ENCODE data around the gene KLF6. TPM values are rescaled to one million over a fixed set of nuclear protein-coding genes. Genes with fewer than 3 reads are reported as not detected.

Gene KLF6
- total RNA-seq, 1 experiment from 2014 or later: 282 TPM

GRCh38 chr10:3829156-3830050, 44.4 kb upstream of the KLF6 start:
- Mint-ChIP-seq H3K36me3 (ENCODE audit: insufficient read depth, unreplicated experiment) (no peaks in the 10 kb centered on the region), H3K27ac (ENCODE audit: low read depth, unreplicated experiment) (peak overlapping the region; percentile 69), H3K4me1 (ENCODE audit: insufficient read depth, unreplicated experiment) (peaks cover 25% of the 10 kb centered on the region), H3K27me3 (ENCODE audit: insufficient read depth, unreplicated experiment) (no peaks in the 10 kb centered on the region), H3K4me3 (ENCODE audit: unreplicated experiment) (peak overlapping the region; percentile 52), H3K9me3 (ENCODE audit: unreplicated experiment) (no peaks in the 10 kb centered on the region)
- intact Hi-C loops (cut with micrococcal nuclease): loop anchor here (2.0 kb wide), 1 partner anchor 19 kb away; no protein-coding TSS in a partner anchor
- TSS peak; percentile 8 for BruUV-seq (replicated peaks)
- CTCF ChIA-PET: interaction anchor here (0.9 kb wide), 1 partner anchor 426 kb away, joined by 3 read pairs; no protein-coding TSS in a partner anchor
- DNase-seq (ENCODE audit: unreplicated experiment): no peak
- no peak for TF ChIP-seq CTCF (IDR thresholded peaks at IDR 0.05; ENCODE audit: unreplicated experiment)
- POLR2A ChIA-PET: interaction anchor here (0.7 to 9.5 kb wide), 18 partner anchors 9 to 886 kb away, joined by 3 to 150 read pairs (median 6); partner anchors contain the start of gene KLF6

GRCh38 chr10:3828404-3829155, 43.6 kb upstream of the KLF6 start:
- ChIA-PET CTCF (interaction anchor here (0.7 to 0.9 kb wide), 2 partner anchors 421 to 427 kb away, joined by 3 read pairs; no protein-coding TSS in a partner anchor), POLR2A (interaction anchor here (0.6 to 9.5 kb wide), 18 partner anchors 9 to 876 kb away, joined by 3 to 150 read pairs (median 6); partner anchors contain the start of gene KLF6)
- peak overlapping the region; percentile 52 for H3K4me3 Mint-ChIP-seq (ENCODE audit: unreplicated experiment)
- no peaks in the 10 kb centered on the region for H3K27me3 Mint-ChIP-seq (ENCODE audit: insufficient read depth, unreplicated experiment)
- H3K4me1 Mint-ChIP-seq (ENCODE audit: insufficient read depth, unreplicated experiment): peaks cover 25% of the 10 kb centered on the region
- no peaks in the 10 kb centered on the region for H3K36me3 Mint-ChIP-seq (ENCODE audit: insufficient read depth, unreplicated experiment)
- DNase-seq (ENCODE audit: unreplicated experiment): peak; percentile 55
- TSS peak; percentile 54 for BruUV-seq (replicated peaks)
- TF ChIP-seq CTCF (IDR thresholded peaks at IDR 0.05; ENCODE audit: unreplicated experiment): no peak
- H3K27ac Mint-ChIP-seq (ENCODE audit: low read depth, unreplicated experiment): peak overlapping the region; percentile 69
- no peaks in the 10 kb centered on the region for H3K9me3 Mint-ChIP-seq (ENCODE audit: unreplicated experiment)
- intact Hi-C loops (cut with micrococcal nuclease): loop anchor here (2.0 kb wide), 1 partner anchor 20 kb away; no protein-coding TSS in a partner anchor

- Mint-ChIP-seq H3K4me3 (ENCODE audit: unreplicated experiment) (peak overlapping the region; percentile 52), H3K27me3 (ENCODE audit: insufficient read depth, unreplicated experiment) (no peaks in the 10 kb centered on the region), H3K36me3 (ENCODE audit: insufficient read depth, unreplicated experiment) (no peaks in the 10 kb centered on the region), H3K9me3 (ENCODE audit: unreplicated experiment) (no peaks in the 10 kb centered on the region), H3K4me1 (ENCODE audit: insufficient read depth, unreplicated experiment) (peaks cover 25% of the 10 kb centered on the region), H3K27ac (ENCODE audit: low read depth, unreplicated experiment) (peak overlapping the region; percentile 69)
- BruUV-seq (replicated peaks): no TSS peak
- DNase-seq (ENCODE audit: unreplicated experiment): no peak
- CTCF ChIA-PET: interaction anchor here (0.9 to 1.2 kb wide), 2 partner anchors 86 to 428 kb away, joined by 3 read pairs; no protein-coding TSS in a partner anchor
- TF ChIP-seq CTCF (IDR thresholded peaks at IDR 0.05; ENCODE audit: unreplicated experiment): no peak
- intact Hi-C loops (cut with micrococcal nuclease): loop anchor here (2.0 kb wide), 1 partner anchor 21 kb away; no protein-coding TSS in a partner anchor
- POLR2A ChIA-PET: interaction anchor here (0.6 to 9.5 kb wide), 11 partner anchors 10 to 876 kb away, joined by 3 to 150 read pairs (median 7); partner anchors contain the start of gene KLF6
Measured at GRCh38 chr10:3827768-3828403, 42.9 kb upstream of the KLF6 start.

Measured in MCF 10A (cell line).